SJCRH30 (cell line): ENCODE results near the gene DTWD2. TPM values are rescaled to one million over a fixed set of nuclear protein-coding genes. Genes with fewer than 3 reads are reported as not detected.
"Not testable (repeated sequence)": the region's sequence is repeated elsewhere in the genome, so short reads cannot be mapped to it uniquely, and the experiment has no call there.

Source experiments
- DNase-seq, 2 experiments: peaks; one replicate each; pipeline ENCODE4 v3.0.0-alpha.2; 2015 to 2020
- H3K27ac ChIP-seq: fragments of 250-450 bp; sonication (Bioruptor Pico); 2 replicates; pipeline ENCODE4 v1.5.1; 2020; ENCODE audit warnings: mild to moderate bottlenecking, moderate library complexity
- H3K27me3 ChIP-seq: fragments of 250-450 bp; sonication (Bioruptor Pico); 2 replicates; pipeline ENCODE4 v1.5.1; 2020; ENCODE audit warnings: mild to moderate bottlenecking, moderate library complexity
- H3K36me3 ChIP-seq: fragments of 250-450 bp; sonication (Bioruptor Pico); 2 replicates; pipeline ENCODE4 v1.5.1; 2020; ENCODE audit warnings: mild to moderate bottlenecking, moderate library complexity
- H3K4me1 ChIP-seq: fragments of 250-450 bp; sonication (Bioruptor Pico); 2 replicates; pipeline ENCODE4 v1.5.1; 2020; ENCODE audit warnings: mild to moderate bottlenecking, moderate library complexity
- H3K4me3 ChIP-seq: fragments of 250-450 bp; sonication (Bioruptor Pico); 2 replicates; pipeline ENCODE4 v1.5.1; 2020; ENCODE audit warnings: mild to moderate bottlenecking, moderate library complexity
- H3K9me3 ChIP-seq: fragments of 250-450 bp; sonication (Bioruptor Pico); replicated peaks from 2 replicates; pipeline ENCODE4 v1.5.1; 2020; ENCODE audit warnings: mild to moderate bottlenecking, moderate library complexity
- total RNA-seq: library from RNA; depleted of rRNA; stranded (reverse); fragments of >200 nt; shearing (Covaris generic); gene quantifications from 2 replicates; pipeline ENCODE4 v1.2.3, GENCODE V29; 2014

DTWD2 gene
- total RNA-seq, 1 experiment from 2014 or later, result 0.85 TPM

DNA sequence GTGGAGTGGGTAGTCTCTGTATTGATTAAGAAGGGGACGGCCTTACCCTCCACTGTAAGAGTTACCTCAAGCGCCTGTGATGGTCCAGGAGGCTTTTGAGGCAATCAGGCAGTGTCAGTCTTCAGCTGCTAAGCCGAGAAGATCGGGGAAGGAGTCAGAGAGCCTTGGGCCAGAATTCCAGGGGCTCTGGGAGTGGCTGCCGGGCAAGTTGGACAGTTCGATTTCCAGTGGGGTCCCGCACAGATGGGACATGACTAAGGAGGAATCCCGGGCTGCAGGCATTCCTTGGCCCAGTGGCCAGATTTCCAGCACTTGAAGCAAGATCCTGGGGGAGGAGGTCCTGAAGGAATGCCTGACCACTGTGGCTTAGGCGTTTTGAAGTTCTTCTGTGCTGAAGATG lies 38.0 kb downstream of the DTWD2 start:
- not testable (repeated sequence) for H3K27ac ChIP-seq, H3K4me3 ChIP-seq, H3K4me1 ChIP-seq, H3K36me3 ChIP-seq, DNase-seq, H3K9me3 ChIP-seq, H3K27me3 ChIP-seq

DNA sequence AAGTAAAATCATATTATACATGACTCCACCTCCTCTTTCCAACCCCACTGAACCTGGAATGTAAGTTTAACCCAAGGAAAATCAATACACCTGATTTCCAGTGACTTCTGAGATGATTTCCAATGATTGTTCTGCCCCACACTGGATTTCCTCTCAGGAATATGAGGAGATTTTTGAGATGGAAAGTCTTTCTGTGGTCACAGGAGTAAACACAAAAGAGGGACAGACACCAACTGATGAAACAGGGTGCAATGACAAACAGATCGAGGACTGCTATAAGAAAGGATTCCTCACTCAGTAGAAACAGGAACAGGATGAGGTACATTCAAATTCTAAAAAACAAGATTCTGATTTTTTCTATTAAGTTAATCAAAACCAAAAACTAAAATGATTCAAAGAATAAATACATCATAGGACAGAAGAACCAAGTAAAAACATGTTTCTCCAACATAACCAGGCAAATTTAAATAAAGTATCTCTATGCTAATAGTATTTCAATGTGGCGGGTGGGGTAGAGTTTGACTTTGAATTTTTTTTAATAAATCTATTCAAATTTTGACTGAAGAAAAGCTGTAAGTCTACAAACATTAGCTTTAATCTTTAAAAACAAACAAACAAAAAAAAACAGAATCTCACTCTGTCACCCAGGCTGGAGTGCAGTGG lies 42.1 kb downstream of the DTWD2 start:
- DNase-seq, result no peak

DNA sequence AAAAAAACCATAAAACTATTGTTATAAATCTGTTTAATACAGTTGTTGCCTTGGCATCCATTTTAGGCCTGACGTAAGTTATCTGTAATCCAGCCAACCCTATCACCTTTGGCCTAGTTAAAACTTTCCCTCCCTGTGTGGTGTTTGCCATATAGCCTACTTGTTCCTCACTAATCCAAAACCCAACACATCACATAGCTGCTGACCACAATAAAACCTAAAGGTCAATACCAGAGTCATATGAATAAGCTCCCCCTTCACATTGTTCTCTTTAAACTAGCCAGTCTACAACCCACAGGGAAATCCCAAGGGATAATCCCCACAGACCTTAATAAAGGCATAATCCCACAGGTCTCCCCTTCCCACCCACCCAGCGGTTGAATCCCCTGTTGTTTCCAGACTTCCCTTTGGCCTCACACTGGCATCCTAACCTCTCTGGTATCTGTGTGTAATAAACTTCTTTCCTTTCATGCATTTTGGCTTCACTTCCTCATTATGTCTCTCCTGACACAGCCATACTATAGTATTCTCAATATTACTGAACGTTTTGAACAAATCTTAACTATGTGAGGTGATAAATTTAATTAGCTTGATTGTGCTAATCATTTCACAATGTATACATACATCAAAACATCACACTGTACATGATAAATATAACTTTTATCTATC lies 50.8 kb downstream of the DTWD2 start:
- DNase-seq, result peak; percentile 74 to 90
- H3K4me3 ChIP-seq, result no peak overlapping the region
- no peaks in the 10 kb centered on the region; the same call in 1 of the 2 replicates for H3K9me3 ChIP-seq
- no peaks in the 10 kb centered on the region for H3K27me3 ChIP-seq
- H3K4me1 ChIP-seq, result peaks cover 5% of the 10 kb centered on the region; the same call in 1 of the 2 replicates
- H3K27ac ChIP-seq, result no peak overlapping the region
- H3K36me3 ChIP-seq, result no peaks in the 10 kb centered on the region

More for the DNA sequence above, 42.1 kb downstream of the DTWD2 start:
- H3K27ac ChIP-seq, result no peak overlapping the region
- no peaks in the 10 kb centered on the region for H3K27me3 ChIP-seq
- H3K9me3 ChIP-seq, result no peaks in the 10 kb centered on the region
- H3K4me1 ChIP-seq, result no peaks in the 10 kb centered on the region
- no peaks in the 10 kb centered on the region for H3K36me3 ChIP-seq
- H3K4me3 ChIP-seq, result no peak overlapping the region

DNA sequence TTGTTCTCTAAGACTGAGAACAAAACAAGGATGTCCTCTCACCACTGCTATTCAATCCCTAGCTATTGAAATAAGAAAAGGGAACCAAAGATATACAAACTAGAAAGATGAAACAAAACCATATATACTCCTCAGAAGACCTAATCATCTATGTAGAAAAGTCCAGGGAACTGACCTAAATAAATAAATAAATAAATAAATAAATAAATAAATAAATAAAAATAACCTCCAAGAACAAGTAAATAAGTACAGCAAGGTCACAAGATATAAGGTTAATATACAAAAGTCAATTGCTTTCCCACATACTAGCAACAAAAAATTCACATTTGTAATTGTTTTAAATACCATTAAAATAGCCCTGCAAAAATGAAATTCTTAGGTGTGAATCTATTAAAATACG lies 54.6 kb downstream of the DTWD2 start:
- H3K27me3 ChIP-seq, result no peaks in the 10 kb centered on the region
- DNase-seq, result no peak
- H3K4me1 ChIP-seq, result peaks cover 5% of the 10 kb centered on the region; the same call in 1 of the 2 replicates
- no peak overlapping the region for H3K27ac ChIP-seq
- no peaks in the 10 kb centered on the region for H3K36me3 ChIP-seq
- no peaks in the 10 kb centered on the region for H3K9me3 ChIP-seq
- H3K4me3 ChIP-seq, result no peak overlapping the region

DNA sequence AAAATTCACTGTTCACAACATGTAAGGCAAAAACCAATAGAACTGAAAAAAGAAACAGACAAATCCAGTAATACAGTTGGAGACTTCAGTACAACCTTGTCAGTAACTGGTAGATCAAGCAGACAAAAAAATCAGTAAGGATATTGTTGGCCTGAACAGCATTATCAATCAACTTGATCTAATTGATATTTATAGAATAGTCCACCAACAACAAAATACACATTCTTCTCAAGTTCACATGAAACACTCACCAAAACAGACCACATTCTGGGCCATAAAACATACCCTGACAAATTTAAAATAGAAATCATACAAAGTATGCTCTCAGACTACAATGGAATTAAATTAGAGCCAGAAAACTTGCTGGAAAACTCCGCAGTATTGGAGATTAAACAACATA lies 56.8 kb downstream of the DTWD2 start:
- no peaks in the 10 kb centered on the region for H3K4me1 ChIP-seq
- H3K9me3 ChIP-seq, result no peaks in the 10 kb centered on the region
- H3K27me3 ChIP-seq, result no peaks in the 10 kb centered on the region
- no peaks in the 10 kb centered on the region for H3K36me3 ChIP-seq
- H3K27ac ChIP-seq, result no peak overlapping the region
- no peak for DNase-seq
- H3K4me3 ChIP-seq, result no peak overlapping the region

DNA sequence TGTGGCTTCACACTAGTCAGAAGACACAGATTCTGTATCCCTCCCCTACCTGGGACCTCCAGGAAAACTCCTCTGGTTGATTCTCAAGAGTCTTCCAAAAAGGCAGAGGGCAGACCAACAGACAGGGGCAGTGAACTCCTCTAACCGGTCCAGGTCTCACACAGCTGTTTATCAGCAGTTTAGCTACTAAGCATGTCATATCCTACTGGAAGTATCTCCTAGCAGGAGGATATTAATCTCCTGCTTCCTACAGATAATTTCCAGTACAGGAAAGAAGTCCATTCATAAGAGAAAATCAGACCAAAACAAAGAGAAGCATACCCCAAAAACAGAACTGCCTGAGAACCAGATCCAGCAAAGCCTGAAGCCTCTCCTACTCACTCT lies 64.3 kb downstream of the DTWD2 start:
- H3K27me3 ChIP-seq, result no peaks in the 10 kb centered on the region
- H3K36me3 ChIP-seq, result no peaks in the 10 kb centered on the region
- no peaks in the 10 kb centered on the region for H3K4me1 ChIP-seq
- no peak overlapping the region for H3K27ac ChIP-seq
- no peak overlapping the region for H3K4me3 ChIP-seq
- DNase-seq, result no peak
- no peaks in the 10 kb centered on the region for H3K9me3 ChIP-seq

DNA sequence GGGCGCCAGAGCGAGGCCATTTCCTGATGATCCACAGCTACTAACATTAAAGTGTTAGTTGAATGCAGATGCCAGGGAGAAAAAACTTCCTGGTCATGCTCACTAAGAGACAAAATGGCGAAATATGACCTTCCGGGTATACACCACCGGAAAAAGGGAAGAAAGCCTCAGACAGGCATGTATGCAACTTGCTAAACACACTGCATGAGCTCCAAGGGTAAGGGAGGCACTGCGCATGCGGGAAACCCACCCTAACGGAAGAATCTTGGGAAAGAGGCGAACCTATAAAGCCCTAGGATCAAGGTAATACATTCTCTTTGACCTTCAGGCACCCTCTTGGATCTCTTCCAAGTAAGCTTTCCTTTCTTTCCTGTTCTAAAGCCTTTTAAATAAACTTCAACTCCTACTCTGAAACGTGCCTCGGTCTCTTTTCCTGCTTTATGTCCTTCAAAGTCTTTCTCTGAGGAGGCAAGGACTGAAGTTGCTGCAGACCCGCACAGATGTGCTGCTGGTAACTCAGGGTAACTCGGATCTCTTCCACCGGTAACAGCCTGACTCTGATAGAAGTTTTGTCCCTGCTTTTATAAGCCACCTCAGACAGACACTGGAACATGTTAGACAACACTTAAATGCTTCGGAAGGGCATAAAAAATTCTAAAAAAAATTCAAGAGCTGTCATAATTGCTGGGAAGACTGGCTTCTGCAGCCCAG lies 64.9 kb downstream of the DTWD2 start:
- Histone ChIP-seq H3K36me3 (no peaks in the 10 kb centered on the region), H3K9me3 (no peaks in the 10 kb centered on the region), H3K27ac (no peak overlapping the region), H3K27me3 (no peaks in the 10 kb centered on the region), H3K4me1 (no peaks in the 10 kb centered on the region), H3K4me3 (no peak overlapping the region)
- DNase-seq, result no peak

DNA sequence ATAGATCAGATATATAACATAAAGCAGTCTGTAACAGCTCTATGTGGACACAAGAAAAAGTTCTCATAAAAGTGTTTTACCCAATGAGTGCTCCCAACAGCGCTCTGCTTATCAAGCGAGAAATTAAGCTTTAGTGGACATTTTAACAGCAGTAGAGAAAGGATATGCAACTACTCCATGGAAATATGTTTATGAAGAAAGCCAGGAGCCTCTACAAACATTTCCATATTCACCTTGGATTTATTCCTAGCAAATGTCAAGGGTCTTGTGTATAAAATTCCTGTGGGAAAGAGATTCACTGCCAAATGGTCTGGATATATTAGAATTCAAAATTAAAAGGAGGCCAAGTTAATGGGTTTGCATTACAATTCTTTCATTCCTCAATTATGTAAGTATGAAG lies 66.5 kb downstream of the DTWD2 start:
- no peak overlapping the region for H3K4me3 ChIP-seq
- H3K27ac ChIP-seq, result no peak overlapping the region
- H3K36me3 ChIP-seq, result no peaks in the 10 kb centered on the region
- no peak for DNase-seq
- no peaks in the 10 kb centered on the region for H3K4me1 ChIP-seq
- no peaks in the 10 kb centered on the region for H3K9me3 ChIP-seq
- no peaks in the 10 kb centered on the region for H3K27me3 ChIP-seq

DNA sequence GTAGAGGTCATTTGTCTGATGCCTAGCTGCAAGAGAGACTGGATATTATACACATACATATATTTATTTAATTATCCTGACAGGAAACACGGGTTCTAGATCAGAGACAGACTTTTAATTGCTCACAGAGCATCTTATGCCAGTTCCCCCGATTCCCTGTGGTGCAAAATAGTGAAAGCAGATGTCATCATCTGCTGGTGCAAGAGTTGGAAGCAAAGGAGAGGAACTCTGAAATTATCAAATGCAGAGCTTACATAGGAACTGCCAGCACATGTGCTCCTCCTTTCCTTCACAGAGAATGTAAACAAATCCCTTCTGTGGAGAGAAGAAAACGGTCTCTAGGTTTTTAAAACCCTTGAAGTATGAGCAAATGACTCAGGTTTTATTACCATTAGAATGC lies 69.3 kb downstream of the DTWD2 start:
- H3K36me3 ChIP-seq, result no peaks in the 10 kb centered on the region
- no peak overlapping the region for H3K4me3 ChIP-seq
- H3K4me1 ChIP-seq, result no peaks in the 10 kb centered on the region
- no peak for DNase-seq
- 0 out of 2 replicates have a peak, but pooled peaks cover 2% of the 10 kb centered on the region for H3K9me3 ChIP-seq
- no peak overlapping the region for H3K27ac ChIP-seq
- H3K27me3 ChIP-seq, result no peaks in the 10 kb centered on the region

DNA sequence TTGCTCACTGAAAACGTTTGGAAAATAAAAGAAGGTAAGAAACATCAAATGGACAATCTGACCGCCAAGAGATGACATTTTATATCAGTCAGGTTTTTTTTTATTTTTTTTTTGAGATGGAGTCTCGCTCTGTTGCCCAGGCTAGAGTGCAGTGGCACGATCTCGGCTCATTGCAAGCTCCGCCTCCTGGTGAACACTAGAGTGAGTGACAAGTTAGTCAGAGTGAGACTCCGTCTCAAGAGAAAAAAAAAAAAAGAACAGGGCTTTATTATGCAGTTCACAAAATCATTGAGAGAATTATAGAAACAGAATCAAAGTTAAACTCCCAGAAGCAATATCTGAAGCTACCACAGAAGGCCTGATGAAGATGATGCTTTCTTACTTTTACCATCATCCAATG lies 70.1 kb downstream of the DTWD2 start:
- no peak overlapping the region for H3K4me3 ChIP-seq
- no peaks in the 10 kb centered on the region for H3K27me3 ChIP-seq
- H3K27ac ChIP-seq, result no peak overlapping the region
- DNase-seq, result no peak
- no peaks in the 10 kb centered on the region for H3K4me1 ChIP-seq
- H3K9me3 ChIP-seq, result 0 out of 2 replicates have a peak, but pooled peaks cover 2% of the 10 kb centered on the region
- H3K36me3 ChIP-seq, result no peaks in the 10 kb centered on the region

DNA sequence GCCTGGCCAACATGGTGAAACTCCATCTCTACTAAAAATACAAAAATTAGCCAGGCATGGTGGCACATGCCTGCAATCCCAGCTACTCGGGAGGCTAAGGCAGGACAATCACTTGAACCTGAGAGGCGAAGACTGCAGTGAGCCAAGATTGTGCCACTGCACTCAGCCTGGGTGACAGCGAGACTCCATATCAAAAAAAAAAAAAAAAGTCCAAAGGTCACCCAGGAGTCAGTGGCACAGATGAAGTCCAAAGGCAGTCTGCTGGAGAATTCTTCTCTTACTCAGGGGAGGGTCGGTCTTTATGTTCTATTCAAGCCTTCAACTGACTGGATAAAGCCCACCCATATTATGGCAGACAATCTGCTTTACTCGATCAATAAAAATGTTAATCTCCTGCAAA lies 80.8 kb downstream of the DTWD2 start:
- H3K4me3 ChIP-seq, H3K4me1 ChIP-seq, H3K36me3 ChIP-seq, H3K9me3 ChIP-seq, H3K27me3 ChIP-seq, H3K27ac ChIP-seq, DNase-seq: not testable (repeated sequence)

DNA sequence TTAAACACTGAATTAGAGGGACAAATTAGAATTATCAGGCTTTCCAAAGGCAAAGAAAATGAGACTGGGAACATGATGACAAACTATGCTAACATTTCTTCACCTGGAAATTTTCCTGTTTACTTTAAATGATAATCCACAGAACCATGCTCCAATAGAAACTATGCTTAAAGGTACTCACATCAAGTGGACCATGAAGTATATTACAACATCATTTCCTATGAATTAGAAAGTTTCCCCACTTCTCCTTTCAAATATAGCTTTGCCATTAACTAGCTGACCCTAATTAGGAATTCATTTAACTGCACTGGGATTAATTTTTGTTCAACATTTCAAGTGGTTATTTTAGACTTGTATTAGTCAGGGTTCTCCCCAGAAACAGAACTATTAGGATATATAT lies 81.4 kb downstream of the DTWD2 start:
- H3K4me3 ChIP-seq, result no peak overlapping the region
- H3K9me3 ChIP-seq, result no peaks in the 10 kb centered on the region
- no peaks in the 10 kb centered on the region for H3K27me3 ChIP-seq
- H3K36me3 ChIP-seq, result no peaks in the 10 kb centered on the region
- no peaks in the 10 kb centered on the region for H3K4me1 ChIP-seq
- DNase-seq, result no peak
- no peak overlapping the region for H3K27ac ChIP-seq

DNA sequence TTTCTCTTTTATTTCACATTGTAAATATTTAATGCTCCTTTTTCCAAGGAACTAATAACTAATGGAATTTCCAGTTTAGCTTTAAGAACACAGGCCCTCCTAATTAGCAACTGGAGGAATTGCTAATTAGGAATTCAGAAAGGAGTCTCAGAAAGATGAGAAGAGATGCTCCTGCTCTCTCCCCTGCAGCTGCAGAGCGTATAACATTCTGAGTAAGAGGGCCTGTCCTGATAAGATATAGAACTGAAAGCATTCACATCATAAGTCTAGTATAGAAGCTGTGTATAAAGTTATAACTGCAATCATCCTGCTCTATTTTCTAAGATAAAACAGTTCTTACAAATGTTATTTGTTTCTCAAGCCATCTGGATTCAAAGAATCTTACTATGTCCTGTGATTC lies 83.2 kb downstream of the DTWD2 start:
- Histone ChIP-seq H3K27me3 (no peaks in the 10 kb centered on the region), H3K27ac (no peak overlapping the region), H3K4me3 (no peak overlapping the region), H3K9me3 (no peaks in the 10 kb centered on the region), H3K4me1 (no peaks in the 10 kb centered on the region), H3K36me3 (no peaks in the 10 kb centered on the region)
- DNase-seq, result no peak

DNA sequence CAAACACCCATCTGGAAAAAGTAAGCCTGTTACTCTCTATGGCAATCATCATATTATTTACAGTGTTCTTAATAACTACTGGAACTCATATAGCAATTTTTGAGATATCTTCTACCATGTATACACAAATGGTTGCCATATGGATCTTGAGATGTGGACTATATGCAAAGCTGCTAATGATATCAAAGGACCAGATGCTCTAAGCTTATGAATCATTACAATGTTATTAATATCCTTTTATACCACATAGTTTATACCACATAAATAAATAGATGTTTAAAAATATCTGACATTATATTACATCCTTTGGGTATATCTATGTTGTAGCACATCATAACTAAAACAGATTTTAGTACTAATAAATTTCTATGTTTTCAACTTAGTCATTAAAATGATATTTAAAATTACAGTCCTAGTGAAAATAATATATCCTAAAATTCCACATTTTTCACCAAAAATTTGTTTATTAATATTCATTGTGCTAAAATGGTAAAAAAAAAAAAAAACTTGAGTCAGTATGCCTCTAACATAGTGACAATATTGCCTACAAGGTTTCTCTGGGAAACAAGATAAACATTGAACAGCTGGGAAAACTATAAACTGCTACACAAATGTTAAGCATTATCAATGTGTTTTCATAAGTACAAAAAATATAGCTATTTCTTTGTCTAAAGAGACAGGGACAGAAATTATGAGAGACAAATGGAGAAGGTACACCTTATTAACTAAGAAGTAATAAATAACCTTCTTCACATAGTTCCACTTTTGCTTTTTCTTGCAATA lies 85.5 kb downstream of the DTWD2 start:
- Histone ChIP-seq H3K4me3 (no peak overlapping the region), H3K9me3 (no peaks in the 10 kb centered on the region), H3K27ac (no peak overlapping the region), H3K4me1 (no peaks in the 10 kb centered on the region), H3K36me3 (no peaks in the 10 kb centered on the region), H3K27me3 (no peaks in the 10 kb centered on the region)
- DNase-seq, result peak in 1 of 2 experiments; percentile 4

DNA sequence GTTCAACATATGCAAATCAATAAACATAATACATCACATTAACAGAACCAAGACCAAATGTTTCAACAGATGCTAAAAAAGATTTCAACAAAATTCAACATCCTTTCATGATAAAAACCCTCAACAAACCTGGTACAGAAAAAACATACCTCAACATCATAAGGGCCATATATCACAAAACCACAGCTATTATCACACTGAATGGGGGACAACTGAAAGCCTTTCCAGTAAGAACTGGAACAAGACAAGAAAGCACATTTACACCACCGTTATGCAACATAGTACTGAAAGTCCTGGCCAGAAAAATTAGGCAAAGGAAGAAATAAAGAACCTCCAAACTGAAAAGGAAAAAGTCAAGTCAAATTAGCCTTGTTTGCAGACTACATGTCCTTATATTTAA lies 93.6 kb downstream of the DTWD2 start:
- no peak overlapping the region for H3K27ac ChIP-seq
- H3K4me3 ChIP-seq, result no peak overlapping the region
- no peak for DNase-seq
- no peaks in the 10 kb centered on the region for H3K27me3 ChIP-seq
- H3K36me3 ChIP-seq, result no peaks in the 10 kb centered on the region
- H3K9me3 ChIP-seq, result no peaks in the 10 kb centered on the region
- H3K4me1 ChIP-seq, result peaks cover 4% of the 10 kb centered on the region; the same call in 1 of the 2 replicates
